GM19467 (cell line): ENCODE results near the gene HID1.
A peak's percentile ranks its signal among the peaks of the same experiment; 100 is the strongest.

Source experiments
- ATAC-seq: cut with Tn5 transposase; IDR thresholded peaks from one replicate; pipeline ENCODE4 v1.9.1; 2021; ENCODE audit warnings: mild to moderate bottlenecking, moderate library complexity; ENCODE audit not compliant: unreplicated experiment

HID1 gene

DNA sequence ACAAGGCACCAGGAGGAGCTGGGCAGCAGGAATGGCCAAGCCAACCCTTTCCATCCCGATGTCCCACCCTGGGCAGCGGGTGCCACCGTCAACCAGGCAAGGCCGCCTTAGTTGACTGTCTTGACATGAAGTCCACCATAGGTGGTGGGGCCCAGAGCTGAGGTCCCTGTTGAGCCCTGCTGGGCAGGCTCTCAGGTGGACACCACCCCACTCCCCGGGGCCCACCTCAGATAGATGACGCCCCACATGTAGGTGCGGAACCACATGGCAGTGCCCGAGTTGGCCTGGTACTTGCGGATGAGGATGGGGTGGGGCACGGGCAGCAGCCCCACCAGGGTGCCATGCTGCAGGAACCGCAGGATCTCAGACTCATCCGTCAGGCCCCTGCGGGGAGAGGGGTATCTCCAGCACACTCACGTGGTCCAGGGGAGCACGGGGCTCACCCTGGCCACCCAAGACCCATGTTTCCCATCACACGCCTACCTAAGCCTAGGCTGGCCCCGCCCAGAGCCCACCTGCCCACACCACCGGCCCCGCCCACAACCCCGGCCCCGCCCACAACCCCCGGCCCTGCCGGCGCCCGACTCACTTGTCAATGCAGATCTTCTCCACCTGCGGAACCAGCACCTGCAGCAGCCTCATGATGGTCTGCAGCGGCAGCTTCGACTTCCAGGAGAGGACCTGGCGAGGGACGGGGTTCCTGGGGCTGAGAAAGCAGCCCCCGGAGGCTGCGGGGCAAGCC lies 20.7 kb downstream of the HID1 start:
- ATAC-seq: no peak

DNA sequence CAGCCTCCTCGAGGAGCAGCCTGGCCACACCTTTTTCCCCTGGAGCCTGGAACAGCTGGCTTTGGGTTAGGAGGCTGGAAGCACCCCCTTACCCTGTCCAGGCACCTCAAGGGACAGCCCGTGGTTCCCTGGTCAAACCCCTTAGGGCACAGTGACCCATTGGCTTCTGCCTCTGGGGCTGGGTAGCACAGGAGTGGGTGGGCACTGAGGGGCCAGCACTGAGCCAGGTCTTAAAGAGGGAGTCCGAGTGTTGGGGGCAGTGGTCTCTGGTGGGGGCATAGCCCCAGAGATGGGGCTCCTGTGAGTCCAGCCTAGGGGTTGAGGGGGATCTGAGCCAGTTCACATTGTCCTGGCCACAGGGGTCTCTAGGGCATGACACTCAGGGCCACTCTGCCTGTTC lies 21.5 kb downstream of the HID1 start:
- ATAC-seq: no peak

DNA sequence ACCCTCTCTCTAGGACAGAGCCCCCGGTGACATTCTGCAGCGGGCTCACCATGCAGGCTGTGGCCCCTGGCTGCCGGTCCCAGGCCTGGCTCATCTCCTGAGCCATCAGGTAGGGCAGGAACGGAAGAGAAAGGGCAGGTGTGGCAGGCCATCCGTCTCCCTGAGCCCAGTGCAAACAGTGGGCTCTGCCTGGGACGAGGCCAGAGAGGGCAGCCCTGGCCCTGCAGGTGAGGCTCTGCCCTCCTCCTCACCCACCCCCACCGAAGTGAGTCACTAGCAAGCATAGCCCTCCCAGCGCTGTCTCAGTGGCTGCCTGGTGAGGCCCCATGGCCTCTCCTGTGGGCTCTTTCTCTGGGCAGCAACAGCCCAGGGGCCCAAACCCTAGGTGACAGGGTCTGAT lies 22.4 kb downstream of the HID1 start:
- ATAC-seq: no peak

DNA sequence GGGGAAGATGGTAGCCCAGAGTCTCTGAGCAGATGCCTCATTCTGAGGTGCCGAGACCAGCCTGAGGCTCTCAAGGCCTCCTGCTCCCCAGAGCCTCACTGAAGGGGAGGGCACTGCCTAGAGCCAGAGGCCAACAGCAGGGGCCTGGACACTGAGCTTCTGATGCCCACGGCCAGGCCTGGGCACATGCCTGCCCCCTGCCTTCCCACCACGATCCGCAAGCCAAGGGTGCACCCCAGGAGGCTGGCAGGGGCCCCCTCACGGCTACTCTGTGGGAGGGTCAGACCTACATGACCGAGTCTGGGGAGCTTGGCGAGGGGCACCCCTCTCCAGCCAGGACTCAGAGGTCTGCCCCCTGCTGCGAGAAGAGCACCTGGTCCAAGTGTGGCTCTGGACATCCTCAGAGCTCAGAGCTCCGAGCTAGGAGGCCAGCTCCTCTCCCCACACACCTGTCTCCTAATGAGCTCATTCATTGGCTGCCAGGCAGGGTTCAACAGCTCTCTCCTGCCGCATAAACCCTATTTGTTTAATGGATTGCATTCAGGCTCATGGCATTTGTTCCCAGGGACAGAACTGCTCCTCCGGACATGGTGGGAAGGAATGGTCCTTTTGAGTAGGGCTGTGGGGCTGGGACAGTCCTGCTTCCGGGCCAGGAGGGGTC lies 23.0 kb downstream of the HID1 start:
- no peak for ATAC-seq

DNA sequence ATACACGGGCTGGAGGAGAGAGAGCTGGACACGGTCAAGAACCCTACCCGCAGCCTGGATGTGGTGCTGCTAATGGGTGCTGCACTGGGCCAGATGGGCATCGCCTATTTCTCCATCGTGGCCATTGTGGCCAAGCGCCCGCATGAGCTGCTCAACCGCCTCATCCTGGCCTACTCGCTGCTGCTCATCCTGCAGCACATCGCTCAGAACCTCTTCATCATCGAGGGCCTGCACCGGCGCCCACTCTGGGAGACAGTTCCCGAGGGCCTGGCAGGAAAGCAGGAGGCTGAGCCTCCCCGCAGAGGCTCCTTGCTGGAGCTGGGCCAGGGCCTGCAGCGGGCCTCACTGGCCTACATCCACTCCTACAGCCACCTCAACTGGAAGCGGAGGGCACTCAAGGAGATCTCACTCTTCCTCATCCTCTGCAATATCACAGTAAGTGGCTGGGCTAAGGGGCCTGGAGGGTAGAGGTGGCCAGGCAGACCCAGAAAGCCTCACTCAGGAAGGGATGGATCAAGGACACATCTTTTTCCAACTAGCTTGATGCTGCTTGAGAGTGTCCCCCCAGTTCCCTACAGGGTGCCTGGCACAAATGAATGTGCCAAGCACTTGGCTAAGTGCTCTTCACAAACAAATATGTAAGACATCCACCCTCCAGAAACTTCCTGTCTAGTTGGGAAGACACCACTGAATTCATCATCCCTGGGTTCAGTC lies 25.4 kb downstream of the HID1 start:
- no peak for ATAC-seq

DNA sequence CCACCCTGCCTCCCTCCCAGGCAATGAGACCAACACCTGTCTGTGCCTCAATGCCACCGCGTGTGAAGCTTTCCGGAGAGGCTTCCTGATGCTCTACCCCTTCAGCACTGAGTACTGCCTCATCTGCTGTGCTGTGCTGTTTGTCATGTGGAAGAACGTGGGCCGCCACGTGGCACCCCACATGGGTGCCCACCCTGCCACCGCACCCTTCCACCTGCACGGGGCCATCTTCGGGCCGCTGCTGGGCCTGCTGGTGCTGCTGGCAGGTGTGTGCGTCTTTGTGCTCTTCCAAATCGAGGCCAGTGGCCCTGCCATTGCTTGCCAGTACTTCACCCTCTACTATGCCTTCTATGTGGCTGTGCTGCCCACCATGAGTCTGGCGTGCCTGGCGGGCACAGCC lies 25.9 kb downstream of the HID1 start:
- ATAC-seq: no peak

DNA sequence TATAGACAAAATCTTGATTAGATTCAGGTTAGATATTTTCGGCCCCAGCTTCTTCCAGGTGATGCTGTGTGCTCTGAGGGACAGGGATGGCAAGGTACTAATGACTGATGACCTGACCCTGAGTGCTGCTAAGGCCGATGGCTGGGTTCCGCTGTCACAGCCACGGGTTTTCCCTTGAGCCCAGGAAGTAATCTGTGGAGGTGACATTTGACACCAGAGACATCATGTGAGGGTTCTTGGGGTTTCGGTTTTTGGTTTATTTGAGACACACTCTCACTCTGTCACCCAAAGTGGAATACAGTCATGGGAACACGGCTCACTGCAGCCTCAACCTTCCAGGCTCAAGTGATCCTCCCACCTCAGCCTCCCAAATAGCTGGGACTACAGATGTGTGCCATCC lies 27.0 kb downstream of the HID1 start:
- peak; percentile 46 for ATAC-seq

DNA sequence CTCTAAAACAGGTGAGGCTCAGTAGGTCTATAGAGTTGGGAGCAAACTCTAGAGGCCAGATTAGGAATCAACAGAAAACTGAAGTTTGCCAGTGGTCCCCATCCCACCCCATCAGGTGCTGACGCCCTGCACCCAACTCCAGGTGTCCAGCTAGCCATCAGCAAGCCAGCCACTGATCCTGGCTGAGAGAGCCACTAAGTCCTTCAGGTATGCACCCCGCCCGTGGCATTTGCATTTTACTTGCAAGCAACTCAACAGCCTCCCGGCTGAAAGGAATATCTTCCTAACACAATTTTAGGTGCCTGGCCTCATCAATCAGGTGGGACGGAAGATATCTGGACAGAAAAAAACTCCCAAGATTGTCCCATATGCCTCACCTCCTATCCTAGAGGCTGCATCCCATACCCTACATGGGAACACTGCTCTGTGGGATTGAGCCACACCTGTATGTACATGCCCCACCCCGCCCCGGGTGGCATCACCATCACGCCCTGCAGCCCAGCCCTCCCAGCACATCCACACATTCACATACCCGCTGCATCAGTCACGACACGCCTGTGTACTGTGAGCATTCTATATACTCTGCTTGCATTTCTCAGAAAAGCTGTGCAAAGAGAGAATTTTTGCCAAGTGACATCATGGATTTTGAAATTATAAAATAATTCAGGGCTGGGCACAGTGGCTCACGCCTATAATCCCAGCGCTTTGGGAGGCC lies 28.6 kb downstream of the HID1 start:
- ATAC-seq: no peak

DNA sequence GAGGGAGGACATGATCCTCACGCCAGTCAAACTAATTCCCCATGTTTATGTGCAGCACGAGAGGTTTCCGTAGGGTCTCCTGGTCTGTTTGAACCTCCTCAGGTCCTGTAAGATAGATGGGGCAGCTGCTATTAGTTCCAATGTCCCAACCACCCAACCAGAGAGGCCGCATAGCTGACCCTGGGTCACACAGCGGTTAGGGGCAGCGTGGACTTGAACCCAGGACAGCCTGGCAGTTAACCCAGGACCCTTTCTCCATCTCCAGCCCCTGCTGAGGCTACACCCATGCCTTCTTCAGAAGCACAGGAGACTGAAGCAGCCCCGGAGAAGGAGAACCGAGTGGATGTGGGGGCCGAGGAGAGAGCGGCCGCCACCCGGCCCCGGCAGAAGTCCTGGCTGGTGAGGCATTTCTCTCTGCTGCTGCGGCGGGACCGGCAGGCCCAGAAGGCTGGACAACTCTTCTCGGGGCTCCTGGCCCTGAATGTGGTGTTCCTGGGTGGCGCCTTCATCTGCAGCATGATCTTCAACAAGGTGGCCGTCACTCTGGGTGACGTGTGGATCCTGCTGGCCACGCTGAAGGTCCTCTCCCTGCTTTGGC lies 31.3 kb downstream of the HID1 start:
- ATAC-seq: no peak

DNA sequence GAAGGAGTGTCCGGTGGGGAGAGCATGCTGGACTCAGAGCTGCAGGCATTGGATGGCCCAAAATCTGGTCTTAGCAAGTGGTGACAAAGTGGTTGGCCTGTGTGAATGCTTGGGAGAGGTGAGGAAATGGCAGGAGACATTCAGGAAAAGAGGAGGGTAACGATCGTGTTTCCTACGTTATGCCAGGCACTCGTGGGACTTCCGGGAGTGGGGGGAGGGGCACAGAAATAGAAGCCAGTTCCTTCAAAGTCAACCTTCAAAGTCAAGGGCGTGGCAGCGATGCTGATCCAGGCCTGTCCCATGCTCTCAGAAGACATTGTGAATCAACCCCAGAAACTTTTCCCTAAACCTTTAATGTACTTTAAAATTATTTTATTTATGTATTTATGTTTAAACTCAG lies 33.0 kb downstream of the HID1 start:
- ATAC-seq: no peak

DNA sequence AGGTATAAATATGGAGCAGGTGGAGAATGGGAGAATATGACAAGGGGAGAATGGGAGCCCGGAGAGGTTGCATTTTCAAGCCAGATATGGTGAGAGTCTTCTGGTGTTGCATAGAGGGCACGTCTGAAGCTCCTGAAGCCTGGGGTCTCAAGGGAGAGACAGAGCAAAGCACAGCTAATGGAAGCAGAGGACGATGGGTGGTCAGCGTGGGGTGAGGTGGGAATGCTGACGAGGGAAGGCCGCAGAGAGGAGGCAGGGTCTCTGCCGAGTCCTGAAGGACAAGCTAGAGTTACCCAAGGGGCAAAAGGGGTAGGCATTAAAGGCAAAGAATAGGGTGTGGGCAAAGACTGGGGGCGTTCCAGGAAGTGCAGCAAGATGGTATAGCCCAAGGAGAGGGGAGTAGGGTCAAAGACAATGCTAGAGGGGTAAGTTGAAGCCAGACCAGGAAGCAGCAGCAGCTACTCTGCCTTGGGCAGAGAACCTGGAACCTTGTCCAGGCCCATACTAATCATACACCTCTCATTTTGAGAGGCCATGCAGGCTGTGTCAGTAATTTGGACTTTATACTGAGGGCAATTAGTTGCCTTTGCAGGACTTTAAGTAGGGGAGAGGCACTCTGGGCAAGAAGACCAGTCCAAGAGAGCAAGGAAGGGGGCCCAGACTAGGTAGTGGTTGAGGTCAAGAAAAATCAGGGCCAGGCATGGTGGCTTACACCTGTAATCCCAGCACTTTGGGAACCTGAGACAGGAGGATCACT lies 34.2 kb downstream of the HID1 start:
- ATAC-seq: no peak

DNA sequence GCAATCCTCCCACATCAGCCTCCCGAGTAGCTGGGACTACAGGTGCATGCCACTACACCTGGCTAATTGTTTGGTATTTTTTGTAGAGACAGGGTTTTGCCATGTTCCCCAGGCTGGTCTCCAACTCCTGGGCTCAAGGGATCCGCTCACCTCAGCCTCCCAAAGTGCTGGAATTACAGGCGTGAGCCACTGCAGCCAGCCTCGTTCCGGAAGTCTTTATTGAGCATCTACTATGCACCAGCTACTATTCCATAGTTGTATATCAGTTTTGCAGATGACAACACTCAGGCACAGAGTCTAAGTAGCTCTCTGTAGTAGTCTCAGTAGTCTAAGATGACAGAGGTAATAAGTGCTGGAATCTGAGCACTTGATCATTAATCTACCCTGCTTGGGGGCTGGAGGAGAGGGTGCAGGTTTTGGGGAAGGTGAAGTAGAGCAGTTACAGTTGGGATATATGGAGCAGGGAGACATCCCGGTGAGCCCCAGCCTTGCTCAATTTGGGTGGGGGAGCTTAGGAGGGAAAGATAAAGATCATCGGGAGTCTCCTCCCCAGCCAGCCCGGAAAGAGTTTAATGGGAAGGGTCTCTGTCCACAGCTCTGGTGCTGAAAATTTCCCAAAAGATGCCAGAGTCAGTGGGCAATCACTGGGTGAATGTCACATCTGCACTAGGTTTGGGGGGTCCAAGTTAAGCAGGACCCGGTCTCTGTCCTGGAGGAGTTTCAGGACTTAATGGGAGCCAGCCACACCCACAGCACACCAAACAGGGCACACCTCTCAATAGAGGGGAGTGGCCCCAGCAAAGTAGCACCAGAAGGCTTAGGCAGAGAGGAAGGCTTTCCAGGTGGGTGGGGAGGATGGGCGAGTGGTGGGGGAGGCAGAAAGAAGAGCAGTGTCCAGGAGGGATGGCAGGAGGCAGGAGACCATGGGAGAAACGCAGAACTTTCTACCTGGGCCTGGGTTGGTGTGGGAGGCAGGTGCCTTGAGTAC lies 35.2 kb downstream of the HID1 start:
- ATAC-seq: no peak

DNA sequence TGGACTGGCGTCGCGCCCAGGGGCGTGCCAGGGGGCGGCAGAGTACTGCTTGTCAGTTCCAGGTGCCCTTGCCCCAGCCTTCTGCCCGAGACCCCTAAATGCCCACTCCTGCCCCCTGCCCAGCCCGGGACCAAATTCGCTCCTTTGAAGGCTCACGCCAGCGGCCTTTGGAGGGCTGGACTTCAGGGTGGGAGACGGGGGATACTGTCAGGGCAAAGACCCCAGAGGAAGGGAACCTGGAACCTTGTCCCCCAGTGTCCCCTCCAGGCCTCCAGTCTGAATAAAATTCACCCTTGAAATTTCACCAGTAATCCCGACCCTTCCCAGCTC lies 36.1 kb downstream of the HID1 start:
- no peak for ATAC-seq

DNA sequence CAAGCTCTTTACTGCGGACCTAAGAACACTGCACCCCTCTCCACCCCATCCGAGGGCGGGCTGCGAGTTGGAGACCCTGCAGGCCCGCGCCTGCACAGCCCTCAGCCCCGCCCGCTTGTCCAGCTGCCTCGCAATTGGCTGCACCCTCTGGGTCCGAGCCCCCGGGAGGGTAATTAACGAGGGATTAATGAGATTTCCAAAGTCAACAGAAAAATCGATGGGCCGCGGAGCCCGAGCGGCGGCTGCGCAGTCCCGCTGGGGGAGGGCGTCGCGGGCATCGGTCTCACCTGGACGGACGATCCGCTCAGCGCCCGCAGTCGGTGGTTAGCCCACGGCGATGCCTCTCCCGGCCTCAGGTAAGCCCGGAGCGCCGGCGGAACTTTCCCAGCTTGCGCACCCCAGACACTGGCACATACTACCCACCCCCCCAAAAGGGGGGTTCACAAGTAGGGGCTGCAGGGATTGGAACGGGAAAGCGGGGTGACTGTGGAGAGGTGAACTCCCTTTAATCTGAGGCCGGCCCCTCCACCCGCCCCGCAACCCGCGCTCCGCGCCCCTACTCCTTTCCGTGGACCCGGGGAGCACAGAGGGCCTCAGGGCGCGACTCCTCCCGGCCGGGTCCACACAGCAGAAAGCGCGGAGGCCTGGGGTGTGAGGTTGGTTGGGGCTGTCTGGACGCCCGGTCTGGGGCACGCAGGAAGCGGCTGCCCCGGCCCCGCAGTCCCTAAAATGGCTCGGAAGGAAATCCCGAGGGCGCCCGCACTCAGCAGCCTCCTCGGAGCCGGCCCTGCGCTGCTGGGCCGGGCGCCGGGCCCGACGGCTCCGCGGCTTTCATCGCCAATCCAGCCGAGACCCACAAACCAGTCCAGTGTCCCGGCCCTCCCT lies 36.7 kb downstream of the HID1 start, which contains the start of gene OTOP3:
Gene OTOP3 (plus strand): TSS at position 314 of the 885 bp plus-strand sequence. CDS start 24 bp downstream, at position 338.
- no peak for ATAC-seq

DNA sequence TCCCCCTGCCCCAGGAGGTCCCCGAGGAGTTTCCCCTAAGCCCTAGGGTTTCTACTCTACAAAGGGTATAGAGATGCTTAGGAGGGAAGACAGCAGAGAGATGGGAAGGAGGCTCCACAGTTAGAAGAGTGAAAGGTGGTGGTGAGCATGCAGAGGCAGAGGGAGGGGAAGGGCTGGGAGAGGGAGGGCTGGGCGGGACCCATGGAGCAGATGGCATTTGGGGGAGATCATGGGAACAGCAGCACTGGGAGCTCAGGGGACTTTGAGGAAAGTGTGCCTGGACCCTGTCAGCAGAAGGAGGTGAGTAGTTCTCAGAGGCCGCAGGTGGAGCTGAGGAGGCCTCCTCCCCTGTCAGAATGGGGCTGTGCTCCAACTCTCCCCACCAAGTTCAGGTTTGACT lies 37.5 kb downstream of the HID1 start:
- no peak for ATAC-seq

DNA sequence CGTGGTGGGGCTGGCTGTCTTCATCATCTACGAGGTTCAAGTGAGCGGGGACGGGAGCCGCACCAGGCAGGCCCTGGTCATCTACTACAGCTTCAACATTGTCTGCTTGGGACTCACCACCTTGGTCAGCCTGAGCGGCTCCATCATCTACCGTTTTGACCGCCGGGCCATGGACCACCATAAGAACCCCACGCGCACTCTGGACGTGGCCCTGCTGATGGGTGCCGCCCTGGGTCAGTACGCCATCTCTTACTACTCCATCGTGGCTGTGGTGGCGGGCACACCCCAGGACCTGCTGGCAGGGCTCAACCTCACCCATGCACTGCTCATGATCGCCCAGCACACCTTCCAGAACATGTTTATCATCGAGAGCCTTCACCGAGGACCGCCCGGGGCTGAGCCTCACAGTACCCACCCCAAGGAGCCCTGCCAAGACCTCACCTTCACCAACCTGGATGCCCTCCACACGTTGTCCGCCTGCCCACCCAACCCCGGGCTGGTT lies 42.0 kb downstream of the HID1 start:
- ATAC-seq: no peak

DNA sequence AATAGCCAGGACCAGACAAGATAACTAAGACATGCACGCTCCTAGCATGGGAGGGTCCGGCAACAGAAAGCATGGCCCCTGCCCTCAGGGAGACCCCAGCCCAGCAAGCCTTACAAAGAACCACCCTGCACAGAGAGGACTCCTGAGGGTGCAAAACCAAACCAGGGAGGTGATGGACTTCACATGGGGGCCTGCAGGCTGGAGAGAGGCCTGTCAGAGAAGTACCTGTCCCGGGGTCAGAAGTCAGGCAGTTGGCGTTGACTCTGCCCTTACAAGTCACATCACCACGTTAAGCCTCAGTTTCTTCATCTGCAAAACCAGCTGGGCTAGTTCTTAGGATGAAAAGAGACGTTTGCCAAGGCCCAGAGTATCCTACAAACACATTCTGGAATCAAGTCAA lies 43.8 kb downstream of the HID1 start:
- ATAC-seq: no peak

DNA sequence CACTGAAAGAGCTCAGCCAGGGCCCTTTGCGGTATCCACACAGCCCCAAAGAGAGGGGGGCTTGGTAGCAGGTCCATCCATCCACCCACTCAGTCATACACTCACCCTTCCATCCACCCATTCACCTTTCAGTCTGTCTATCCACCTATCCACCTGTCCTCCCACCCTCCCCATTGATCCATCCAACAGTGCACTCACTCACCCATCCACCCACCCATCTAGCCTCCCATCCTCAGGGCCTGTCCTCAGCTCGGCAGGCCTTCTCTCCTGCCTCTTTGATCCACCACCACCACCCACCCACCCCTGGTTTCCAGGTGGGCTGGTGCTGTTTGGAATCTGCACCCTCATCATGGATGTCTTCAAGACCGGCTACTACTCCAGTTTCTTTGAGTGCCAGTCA lies 47.3 kb downstream of the HID1 start:
- ATAC-seq: no peak
